CD4-positive, alpha-beta T cell treated with Interleukin-2 at 100 ng/mL for 4 hours (primary cell): ENCODE measurements around the gene LRPAP1.
A peak's percentile ranks its signal among the peaks of the same experiment; 100 is the strongest.
"Not testable (repeated sequence)": the region's sequence is repeated elsewhere in the genome, so short reads cannot be mapped to it uniquely, and the experiment has no call there.

Experiments
- DNase-seq: peaks from one replicate; pipeline ENCODE4 v3.0.0-alpha.2; 2020; ENCODE audit warnings: low spot score

The LRPAP1 gene, protein sequence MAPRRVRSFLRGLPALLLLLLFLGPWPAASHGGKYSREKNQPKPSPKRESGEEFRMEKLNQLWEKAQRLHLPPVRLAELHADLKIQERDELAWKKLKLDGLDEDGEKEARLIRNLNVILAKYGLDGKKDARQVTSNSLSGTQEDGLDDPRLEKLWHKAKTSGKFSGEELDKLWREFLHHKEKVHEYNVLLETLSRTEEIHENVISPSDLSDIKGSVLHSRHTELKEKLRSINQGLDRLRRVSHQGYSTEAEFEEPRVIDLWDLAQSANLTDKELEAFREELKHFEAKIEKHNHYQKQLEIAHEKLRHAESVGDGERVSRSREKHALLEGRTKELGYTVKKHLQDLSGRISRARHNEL

GRCh38 chr4:3531879-3532750, at the start of gene LRPAP1:
LRPAP1 (minus strand) TSS chr4:3532422; CDS start chr4:3532412, 10 bp downstream.
- peak; percentile 87 for DNase-seq

DNA sequence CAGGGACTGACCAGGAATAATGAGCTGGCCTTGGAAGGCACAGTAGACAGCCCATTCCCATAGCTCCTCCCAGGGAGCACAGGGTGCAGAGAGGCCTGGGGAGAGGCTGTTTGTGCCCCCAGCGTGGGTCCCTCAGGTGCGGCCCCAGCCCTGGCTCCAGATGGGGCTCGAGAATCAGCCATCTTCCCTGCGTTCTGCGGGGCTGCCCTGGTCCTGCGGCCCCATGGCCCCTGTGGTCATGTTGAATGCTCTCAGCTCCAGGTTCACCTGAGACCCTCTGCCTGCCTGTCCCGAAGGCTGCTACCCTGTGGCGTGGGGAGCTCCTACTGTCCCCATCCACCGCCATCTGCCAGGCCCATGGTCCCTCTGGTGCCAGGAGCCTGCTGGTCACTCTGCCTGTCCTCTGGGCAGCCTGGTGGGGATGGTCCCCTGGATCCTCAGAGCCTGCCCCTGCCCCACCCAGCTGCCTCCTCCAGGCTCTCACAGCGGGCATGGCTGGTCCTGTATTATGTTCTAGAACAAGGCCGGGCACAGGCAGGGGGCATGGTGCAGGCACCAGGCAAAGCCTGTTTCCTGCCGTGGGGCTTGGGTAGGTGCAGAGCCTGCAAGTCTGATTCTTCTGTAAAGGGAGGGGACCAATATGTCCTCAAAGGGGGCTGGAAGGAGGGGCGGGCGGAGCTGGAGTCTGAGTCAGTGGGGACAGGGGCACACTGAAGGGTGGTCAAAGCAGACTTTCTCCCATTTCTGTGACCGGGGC, 49.3 kb upstream of the LRPAP1 start:
- DNase-seq, result not testable (repeated sequence)

DNA sequence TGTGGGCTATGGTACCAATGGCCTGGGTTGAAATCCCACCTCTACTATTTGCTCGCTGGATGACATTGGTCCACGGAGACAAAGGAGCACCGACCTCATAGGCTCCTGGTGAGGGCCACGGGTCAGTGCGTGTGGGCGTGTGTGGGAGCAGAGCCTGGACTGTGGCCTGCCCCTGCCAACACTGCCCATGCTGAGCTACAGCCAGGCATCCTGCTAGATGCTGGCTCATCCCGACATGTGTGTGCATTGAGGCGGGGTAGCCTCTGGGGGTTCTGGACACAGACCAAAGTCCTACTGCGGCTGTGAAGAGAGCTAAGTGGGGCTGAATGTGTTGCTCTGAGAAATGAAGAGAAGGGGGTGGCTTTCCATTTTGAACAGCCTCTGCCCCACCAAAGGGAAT, 48.6 kb upstream of the LRPAP1 start:
- DNase-seq, result not testable (repeated sequence)

DNA sequence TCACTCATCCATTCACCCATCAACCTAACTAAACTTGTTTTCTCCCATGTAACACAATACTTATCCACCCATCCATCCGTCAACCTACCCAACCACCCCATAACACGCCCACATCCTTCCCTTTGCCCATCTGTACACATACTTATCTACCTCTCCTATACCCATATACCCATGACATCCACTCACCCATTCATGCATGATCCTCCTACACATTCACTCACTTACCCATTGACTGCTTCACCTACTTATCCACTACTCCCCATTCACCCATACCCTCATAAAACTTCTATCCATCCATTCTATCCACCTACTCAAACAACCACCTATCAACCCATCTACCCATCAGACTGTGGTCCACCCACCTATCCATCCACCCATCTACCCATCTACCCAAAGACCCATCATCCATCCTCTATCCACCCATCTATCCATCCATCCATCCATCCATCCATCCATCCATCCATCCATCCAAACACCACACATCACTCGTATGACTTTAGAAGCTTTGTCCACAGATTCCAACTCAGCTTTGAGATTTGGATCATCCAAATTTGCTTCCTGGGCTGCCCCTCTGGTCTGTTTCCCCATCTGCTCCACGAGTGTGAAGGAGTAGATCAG, 46.4 kb upstream of the LRPAP1 start:
- not testable (repeated sequence) for DNase-seq

DNA sequence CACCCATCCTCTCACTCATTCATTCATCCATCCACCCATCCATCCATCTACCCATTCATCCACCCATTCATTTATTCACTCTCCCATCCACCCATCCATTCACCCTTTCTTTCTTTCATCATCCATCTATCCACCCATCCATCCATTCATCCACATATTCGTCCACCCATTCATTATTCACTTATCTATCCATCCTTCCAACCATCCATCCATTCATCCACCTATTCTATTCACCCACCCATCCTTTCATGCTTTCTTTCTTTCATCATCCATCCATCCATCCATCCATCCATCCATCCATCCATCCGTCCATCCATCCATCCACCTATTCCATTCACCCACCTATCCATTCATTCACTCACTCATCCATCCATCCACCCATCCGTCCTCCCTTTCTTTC, 45.8 kb upstream of the LRPAP1 start:
- DNase-seq, result not testable (repeated sequence)

GRCh38 chr4:3577208-3577892, 45.1 kb upstream of the LRPAP1 start:
- DNase-seq, result not testable (repeated sequence)

- DNase-seq, result not testable (repeated sequence)
Measured at GRCh38 chr4:3576533-3577207, 44.4 kb upstream of the LRPAP1 start.

DNA sequence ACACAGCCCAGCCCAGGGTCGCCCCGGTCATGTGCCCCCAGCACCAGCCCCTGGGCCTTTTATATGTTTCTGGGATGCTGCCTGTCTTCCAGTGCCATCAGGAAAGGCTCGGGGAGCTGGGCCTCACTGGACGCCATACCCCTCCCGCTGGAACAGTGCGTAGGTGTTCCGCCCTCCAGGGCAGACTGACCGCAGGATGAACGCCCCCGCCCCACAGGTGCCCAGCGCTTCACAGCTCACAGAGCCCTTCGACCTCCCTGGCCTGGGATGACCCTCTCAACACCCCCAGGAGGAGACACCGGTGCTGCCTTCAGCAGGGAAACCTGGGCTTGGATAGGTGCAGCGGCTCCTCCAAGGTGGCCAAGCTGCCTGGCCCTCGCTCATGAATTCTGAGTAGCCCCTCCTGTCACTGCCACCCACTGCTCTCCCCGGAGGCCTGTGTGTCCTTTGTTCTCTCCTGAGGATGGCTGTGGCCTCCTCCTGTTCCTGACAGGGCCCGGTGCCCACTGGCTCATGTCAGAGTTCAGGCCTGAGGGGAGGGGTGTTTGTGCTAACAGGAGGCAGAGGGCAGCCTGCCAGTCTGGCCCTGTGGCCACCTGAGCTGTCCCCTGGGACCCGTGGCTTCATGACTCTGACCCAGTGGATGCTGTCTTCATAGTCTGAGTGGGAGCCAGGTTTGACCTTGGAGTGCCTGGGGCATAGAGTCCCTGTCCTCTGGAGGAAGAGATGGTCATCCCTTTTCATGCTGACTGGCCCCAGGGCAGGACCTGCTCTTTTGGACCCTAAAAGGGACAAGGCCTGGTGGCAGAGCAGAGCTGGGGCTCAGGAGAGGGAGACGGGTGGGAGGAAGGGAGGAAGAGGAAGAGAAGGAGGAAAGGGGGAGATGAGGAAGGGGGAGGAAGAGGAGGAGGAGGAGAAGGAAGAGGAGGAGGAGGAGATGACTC, 43.5 kb upstream of the LRPAP1 start:
- not testable (repeated sequence) for DNase-seq

- DNase-seq, result not testable (repeated sequence)
Measured at GRCh38 chr4:3574865-3575264, 42.6 kb upstream of the LRPAP1 start.

- DNase-seq, result not testable (repeated sequence)
Measured at GRCh38 chr4:3574346-3574745, 42.1 kb upstream of the LRPAP1 start.

- DNase-seq, result no peak
Measured at GRCh38 chr4:3573131-3573530, 40.9 kb upstream of the LRPAP1 start.

GRCh38 chr4:3572363-3572762, 40.1 kb upstream of the LRPAP1 start:
- DNase-seq, result no peak

DNA sequence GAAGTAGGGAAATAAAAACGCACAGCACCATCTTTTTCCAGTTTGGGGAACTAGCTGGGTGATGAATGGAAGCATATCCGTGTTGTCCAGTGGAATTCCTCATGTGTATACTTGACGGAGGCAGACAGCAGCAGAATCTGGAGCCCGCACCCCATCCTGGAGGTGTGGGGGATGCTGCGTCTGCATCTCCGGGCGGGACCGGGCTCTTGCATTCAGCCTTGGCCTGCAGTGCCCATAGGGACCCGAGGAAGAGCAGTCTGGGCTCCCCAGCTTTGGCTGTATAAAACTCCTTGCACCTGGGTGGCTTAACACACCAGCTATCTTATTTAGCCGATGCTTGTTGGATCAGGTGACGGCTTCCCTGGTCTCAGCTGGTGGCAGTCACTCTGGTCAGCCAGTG, 39.7 kb upstream of the LRPAP1 start:
- no peak for DNase-seq

- DNase-seq, result not testable (repeated sequence)
Measured at GRCh38 chr4:3570923-3571322, 38.7 kb upstream of the LRPAP1 start.

DNA sequence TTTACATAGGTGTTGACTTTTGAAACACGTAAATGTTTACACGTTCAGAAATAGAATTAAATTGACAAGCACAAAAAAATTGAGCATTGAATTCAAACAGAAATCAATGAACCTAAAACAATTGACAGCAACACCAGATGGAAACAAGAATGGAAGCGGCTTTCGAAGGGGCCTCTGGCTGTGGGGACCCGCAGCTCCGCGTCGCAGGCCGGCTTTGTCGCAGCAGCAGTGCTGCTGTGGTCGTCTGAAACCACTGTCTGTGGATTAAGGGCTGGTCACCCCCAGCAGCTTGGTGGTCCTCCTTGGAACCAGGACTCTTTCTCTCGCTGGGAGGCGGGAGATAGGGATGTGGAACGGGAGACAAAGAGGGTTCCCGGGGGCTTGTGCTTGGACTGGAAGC, 37.4 kb upstream of the LRPAP1 start:
- not testable (repeated sequence) for DNase-seq

- not testable (repeated sequence) for DNase-seq
Measured at GRCh38 chr4:3566701-3567100, 34.5 kb upstream of the LRPAP1 start.

DNA sequence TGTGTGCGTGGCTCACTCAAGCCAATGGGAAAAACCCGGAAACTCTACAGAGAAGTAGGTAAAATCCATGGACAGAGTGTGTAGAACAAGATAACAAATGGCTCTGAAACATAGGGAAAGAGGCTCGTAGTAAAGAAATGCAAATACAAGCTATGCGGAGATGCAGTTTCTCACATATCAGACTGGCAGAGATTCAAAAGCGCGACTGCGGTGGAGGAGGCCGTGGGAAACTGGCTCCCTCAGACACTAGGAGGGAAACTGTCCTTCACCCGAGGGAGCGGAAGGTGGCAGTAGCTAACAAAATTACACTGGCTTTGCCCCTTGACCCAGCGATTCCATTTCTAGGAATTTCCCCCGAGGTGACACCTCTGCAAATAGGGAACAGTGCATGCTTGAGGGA, 34.1 kb upstream of the LRPAP1 start:
- DNase-seq, result not testable (repeated sequence)

DNA sequence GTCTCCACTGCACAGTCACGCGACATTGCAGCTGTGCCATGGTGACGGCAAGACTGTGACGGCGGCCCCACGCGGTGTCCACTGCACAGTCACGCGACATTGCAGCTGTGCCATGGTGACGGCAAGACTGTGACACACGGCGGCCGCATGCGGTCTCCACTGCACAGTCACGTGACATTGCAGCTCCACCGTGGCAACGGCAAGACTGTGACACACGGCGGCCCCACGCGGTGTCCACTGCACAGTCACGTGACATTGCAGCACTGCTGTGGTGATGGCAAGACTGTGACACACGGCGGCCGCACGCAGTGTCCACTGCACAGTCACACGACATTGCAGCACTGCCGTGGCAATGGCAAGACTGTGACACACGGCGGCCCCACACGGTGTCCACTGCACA, 32.7 kb upstream of the LRPAP1 start:
- not testable (repeated sequence) for DNase-seq

DNA sequence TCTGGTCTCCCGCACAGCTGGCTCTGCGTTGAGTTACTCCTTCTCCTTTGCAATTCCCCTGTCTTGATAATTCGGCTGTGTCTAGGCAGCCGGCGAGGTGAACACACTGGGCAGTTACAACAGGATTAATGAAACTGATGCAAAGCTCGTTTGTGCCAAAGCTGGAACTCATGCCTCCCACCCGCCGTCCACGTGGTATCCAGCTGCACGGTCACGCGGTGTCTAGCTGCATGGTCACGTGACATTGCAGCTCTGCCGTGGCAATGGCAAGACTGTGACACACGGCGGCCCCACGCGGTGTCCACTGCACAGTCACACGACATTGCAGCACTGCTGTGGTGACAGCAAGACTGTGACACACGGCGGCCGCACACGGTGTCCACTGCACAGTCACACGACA, 31.2 kb upstream of the LRPAP1 start:
- DNase-seq, result no peak
